Neuronal stem cell (in vitro differentiated cells): ENCODE results near the gene CLEC10A.
A peak's percentile ranks its signal among the peaks of the same experiment; 100 is the strongest.

Experiments used
- DNase-seq: peaks from one replicate; pipeline ENCODE4 v3.0.0-alpha.2; 2013; ENCODE audit warnings: low spot score
- H2AFZ ChIP-seq: one replicate; pipeline ENCODE4 v1.6.1; 2013; ENCODE audit warnings: mild to moderate bottlenecking, low read length, inconsistent platforms
- H2AK5ac ChIP-seq: 2 replicates; pipeline ENCODE4 v1.6.1; 2013; ENCODE audit warnings: low read depth, mild to moderate bottlenecking, inconsistent platforms, low read length, moderate library complexity, mixed read lengths
- H2BK120ac ChIP-seq: 2 replicates; pipeline ENCODE4 v1.6.1; 2013; ENCODE audit warnings: low read depth, mild to moderate bottlenecking, inconsistent platforms, low read length, moderate library complexity, mixed read lengths
- H2BK12ac ChIP-seq: one replicate; pipeline ENCODE4 v1.6.1; 2013; ENCODE audit warnings: low read length, inconsistent platforms
- H2BK15ac ChIP-seq: 2 replicates; pipeline ENCODE4 v1.6.1; 2013; ENCODE audit warnings: mild to moderate bottlenecking, low read length, inconsistent platforms, mixed read lengths
- H2BK5ac ChIP-seq: one replicate; pipeline ENCODE4 v1.6.1; 2013; ENCODE audit warnings: inconsistent platforms, mild to moderate bottlenecking, low read length, moderate library complexity
- H3K14ac ChIP-seq: one replicate; pipeline ENCODE4 v1.6.1; 2013; ENCODE audit warnings: low read length, inconsistent platforms
- H3K18ac ChIP-seq: 2 replicates; pipeline ENCODE4 v1.6.1; 2013; ENCODE audit warnings: low read length, inconsistent platforms
- H3K23ac ChIP-seq: 2 replicates; pipeline ENCODE4 v1.6.1; 2013; ENCODE audit warnings: low read depth, mild to moderate bottlenecking, mixed read lengths, low read length, inconsistent platforms; ENCODE audit not compliant: poor library complexity
- H3K27ac ChIP-seq: replicated peaks from 3 replicates; pipeline ENCODE4 v1.5.1; 2013; ENCODE audit warnings: low read length, inconsistent platforms
- H3K27me3 ChIP-seq, 3 experiments: 2 replicates each; pipeline ENCODE4 v1.6.1; 2013; ENCODE audit warnings: low read length in 3 of 3, mild to moderate bottlenecking in 2 of 3, inconsistent platforms in 1 of 3, low read depth in 1 of 3, mixed read lengths in 1 of 3, moderate library complexity in 1 of 3; ENCODE audit not compliant: control insufficient read depth in 3 of 3, insufficient read depth in 3 of 3
- H3K36me3 ChIP-seq, 2 donors: replicated peaks in 1 of 2; 2 replicates each; pipeline ENCODE4 v1.6.1; 2013; ENCODE audit warnings: low read length in 2 of 2; ENCODE audit not compliant: control insufficient read depth in 2 of 2, insufficient read depth in 2 of 2
- H3K4ac ChIP-seq: 2 replicates; pipeline ENCODE4 v1.6.1; 2013; ENCODE audit warnings: inconsistent platforms, mild to moderate bottlenecking, low read length, moderate library complexity
- H3K4me1 ChIP-seq, 2 donors: 1 replicate in 1 of 2; 2 replicates in 1 of 2; pipeline ENCODE4 v1.6.1; 2013; ENCODE audit warnings: low read length in 2 of 2, low read depth in 1 of 2; ENCODE audit not compliant: control insufficient read depth in 2 of 2, insufficient read depth in 1 of 2
- H3K4me2 ChIP-seq: one replicate; pipeline ENCODE4 v1.6.1; 2013; ENCODE audit warnings: mild to moderate bottlenecking, low read length, inconsistent platforms; ENCODE audit not compliant: insufficient read depth, poor library complexity, severe bottlenecking
- H3K4me3 ChIP-seq, 2 donors: 2 replicates each; pipeline ENCODE4 v1.5.1; 2013; ENCODE audit warnings: low read length in 2 of 2, mild to moderate bottlenecking in 2 of 2, inconsistent platforms in 1 of 2, moderate library complexity in 1 of 2
- H3K79me1 ChIP-seq: one replicate; pipeline ENCODE4 v1.6.1; 2013; ENCODE audit warnings: low read depth, mild to moderate bottlenecking, inconsistent platforms, low read length, moderate library complexity
- H3K9ac ChIP-seq: one replicate; pipeline ENCODE4 v1.6.1; 2013; ENCODE audit warnings: mild to moderate bottlenecking, low read depth, low read length, inconsistent platforms; ENCODE audit not compliant: poor library complexity
- H3K9me3 ChIP-seq, 2 donors: replicated peaks in 1 of 2; 2 replicates each; pipeline versions ENCODE3 to v1.6.1; 2013; ENCODE audit warnings: low read length in 2 of 2, mild to moderate bottlenecking in 2 of 2, inconsistent platforms in 1 of 2, low read depth in 1 of 2, mixed read lengths in 1 of 2, moderate library complexity in 1 of 2; ENCODE audit not compliant: control insufficient read depth in 2 of 2, insufficient read depth in 1 of 2
- H4K8ac ChIP-seq: one replicate; pipeline ENCODE4 v1.6.1; 2013; ENCODE audit warnings: low read depth, mild to moderate bottlenecking, inconsistent platforms, low read length, moderate library complexity
- H4K91ac ChIP-seq: one replicate; pipeline ENCODE4 v1.6.1; 2013; ENCODE audit warnings: low read length, low read depth, mild to moderate bottlenecking, inconsistent platforms; ENCODE audit not compliant: poor library complexity
- WGBS, 2 donors: extraction: QIAGEN DNeasy Blood & Tissue Kit; methylation state at CpG; one replicate each; pipeline ENCODE4 v1.1.7; 2013; ENCODE audit warnings: missing lambda C conversion rate in 2 of 2, mixed read lengths in 1 of 2; ENCODE audit not compliant: insufficient read length in 2 of 2, insufficient replicate concordance in 1 of 2; ENCODE audit errors: extremely low coverage in 2 of 2; 5-methylcytosine and 5-hydroxymethylcytosine counted together

Gene CLEC10A

GRCh38 chr17:7041607-7042500 is 38.2 kb downstream of the CLEC10A start:
- peaks cover 3% of the 10 kb centered on the region for H3K79me1 ChIP-seq
- H4K8ac ChIP-seq: peak overlapping the region; percentile 65
- no peak overlapping the region for H2AFZ ChIP-seq
- no peak overlapping the region for H2BK12ac ChIP-seq
- peaks cover 0 to 7% of the 10 kb centered on the region in 2 donors for H3K9me3 ChIP-seq
- H3K36me3 ChIP-seq: no peaks in the 10 kb centered on the region
- H3K27ac ChIP-seq: no peak overlapping the region
- WGBS, 2 donors: no CpG with 5 or more reads among the region's 43 CpGs
- H2AK5ac ChIP-seq: peak overlapping the region; percentile 94
- H2BK5ac ChIP-seq: no peak overlapping the region
- peak overlapping the region; percentile 95 for H3K23ac ChIP-seq
- no peak overlapping the region for H2BK120ac ChIP-seq
- H3K4me2 ChIP-seq: peak overlapping the region; percentile 33
- no peak overlapping the region for H4K91ac ChIP-seq
- H3K4me3 ChIP-seq: no peak overlapping the region
- peaks cover 15 to 26% of the 10 kb centered on the region in 2 donors for H3K4me1 ChIP-seq
- peaks cover 0 to 48% (median 21%) of the 10 kb centered on the region in 3 experiments for H3K27me3 ChIP-seq
- H3K4ac ChIP-seq: no peak overlapping the region
- peak overlapping the region; percentile 95 for H3K18ac ChIP-seq
- DNase-seq: no peak
- H3K9ac ChIP-seq: no peak overlapping the region
- H2BK15ac ChIP-seq: peak overlapping the region; percentile 85
- peak overlapping the region; percentile 71 for H3K14ac ChIP-seq

DNA sequence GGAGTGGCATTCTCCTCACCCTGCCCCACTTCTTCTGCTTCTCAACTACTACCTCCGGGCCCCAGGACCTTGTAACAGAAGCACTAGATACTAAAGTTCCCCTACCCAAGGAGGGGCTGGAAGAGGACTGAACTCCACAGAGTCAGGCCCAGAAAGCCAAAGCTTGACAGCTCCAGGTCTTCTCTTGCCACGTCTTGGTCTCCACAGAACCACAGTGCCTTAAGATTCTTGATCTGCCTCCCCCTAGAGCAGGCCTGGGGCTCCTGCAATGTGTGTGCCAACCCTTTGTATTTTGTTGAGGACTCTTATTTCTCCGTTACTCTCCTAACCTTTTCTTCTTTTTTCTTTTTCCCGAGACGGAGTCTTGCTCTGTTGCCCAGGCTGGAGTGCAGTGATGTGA is 40.2 kb downstream of the CLEC10A start:
- H3K36me3 ChIP-seq: no peaks in the 10 kb centered on the region
- H2BK120ac ChIP-seq: no peak overlapping the region
- DNase-seq: no peak
- no peak overlapping the region for H4K8ac ChIP-seq
- H2BK12ac ChIP-seq: no peak overlapping the region
- H3K27ac ChIP-seq: no peak overlapping the region
- H3K14ac ChIP-seq: no peak overlapping the region
- H3K27me3 ChIP-seq: peaks cover 0 to 38% (median 21%) of the 10 kb centered on the region in 3 experiments
- H2BK5ac ChIP-seq: no peak overlapping the region
- no peak overlapping the region for H3K9ac ChIP-seq
- no peak overlapping the region for H3K4ac ChIP-seq
- no peak overlapping the region for H2BK15ac ChIP-seq
- H3K79me1 ChIP-seq: peaks cover 3% of the 10 kb centered on the region
- H3K4me3 ChIP-seq: no peak overlapping the region
- WGBS, 2 donors: no CpG with 5 or more reads among the region's 5 CpGs
- no peak overlapping the region for H2AK5ac ChIP-seq
- H2AFZ ChIP-seq: no peak overlapping the region
- H3K18ac ChIP-seq: no peak overlapping the region
- no peak overlapping the region for H3K4me2 ChIP-seq
- H3K23ac ChIP-seq: no peak overlapping the region
- peaks cover 15 to 24% of the 10 kb centered on the region in 2 donors for H3K4me1 ChIP-seq
- peaks cover 0 to 7% of the 10 kb centered on the region in 2 donors for H3K9me3 ChIP-seq
- H4K91ac ChIP-seq: no peak overlapping the region

DNA sequence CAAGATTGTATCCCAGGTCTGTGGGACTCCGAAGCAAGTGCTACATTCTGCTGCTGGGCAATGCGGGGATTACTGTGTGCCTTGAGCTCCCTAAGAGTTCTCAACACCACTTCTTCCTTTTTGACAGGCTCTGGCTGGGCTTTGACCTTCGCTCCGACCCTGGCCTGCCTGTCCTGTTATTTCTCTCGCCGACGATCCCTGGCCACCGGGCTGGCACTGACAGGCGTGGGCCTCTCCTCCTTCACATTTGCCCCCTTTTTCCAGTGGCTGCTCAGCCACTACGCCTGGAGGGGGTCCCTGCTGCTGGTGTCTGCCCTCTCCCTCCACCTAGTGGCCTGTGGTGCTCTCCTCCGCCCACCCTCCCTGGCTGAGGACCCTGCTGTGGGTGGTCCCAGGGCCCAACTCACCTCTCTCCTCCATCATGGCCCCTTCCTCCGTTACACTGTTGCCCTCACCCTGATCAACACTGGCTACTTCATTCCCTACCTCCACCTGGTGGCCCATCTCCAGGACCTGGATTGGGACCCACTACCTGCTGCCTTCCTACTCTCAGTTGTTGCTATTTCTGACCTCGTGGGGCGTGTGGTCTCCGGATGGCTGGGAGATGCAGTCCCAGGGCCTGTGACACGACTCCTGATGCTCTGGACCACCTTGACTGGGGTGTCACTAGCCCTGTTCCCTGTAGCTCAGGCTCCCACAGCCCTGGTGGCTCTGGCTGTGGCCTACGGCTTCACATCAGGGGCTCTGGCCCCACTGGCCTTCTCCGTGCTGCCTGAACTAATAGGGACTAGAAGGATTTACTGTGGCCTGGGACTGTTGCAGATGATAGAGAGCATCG is 41.8 kb downstream of the CLEC10A start:
- no peak overlapping the region for H2BK120ac ChIP-seq
- H3K4me1 ChIP-seq: peaks cover 15 to 19% of the 10 kb centered on the region in 2 donors
- peaks cover 3% of the 10 kb centered on the region for H3K79me1 ChIP-seq
- H3K27ac ChIP-seq: no peak overlapping the region
- no CpG with 5 or more reads among the region's 19 CpGs for WGBS, 2 donors
- peaks cover 0 to 7% of the 10 kb centered on the region in 2 donors for H3K9me3 ChIP-seq
- H3K4ac ChIP-seq: no peak overlapping the region
- H3K9ac ChIP-seq: peak overlapping the region; percentile 13
- no peak overlapping the region for H2AFZ ChIP-seq
- H3K4me3 ChIP-seq: no peak overlapping the region
- no peak overlapping the region for H4K8ac ChIP-seq
- H3K4me2 ChIP-seq: no peak overlapping the region
- no peak for DNase-seq
- H3K36me3 ChIP-seq: no peaks in the 10 kb centered on the region
- H4K91ac ChIP-seq: peak overlapping the region; percentile 25
- H3K23ac ChIP-seq: peak overlapping the region; percentile 73
- peak overlapping the region; percentile 8 for H2AK5ac ChIP-seq
- peak overlapping the region; percentile 49 for H2BK15ac ChIP-seq
- H3K14ac ChIP-seq: no peak overlapping the region
- H3K27me3 ChIP-seq: peaks cover 0 to 24% (median 12%) of the 10 kb centered on the region in 3 experiments
- peak overlapping the region; percentile 29 for H2BK5ac ChIP-seq
- peak overlapping the region; percentile 73 for H2BK12ac ChIP-seq
- peak overlapping the region; percentile 17 for H3K18ac ChIP-seq
